PC-3 (cell line): Measurements from ENCODE around the gene PTPRD. TPM values are rescaled to one million over a fixed set of nuclear protein-coding genes. Genes with fewer than 3 reads are reported as not detected.

Experiments used
- ATAC-seq: fragments of 200-7000 bp; cut with Tn5 transposase; 2 replicates; pipeline ENCODE4 v1.9.1; 2020; ENCODE audit warnings: mild to moderate bottlenecking, moderate library complexity
- BruUV-seq: library from RNA; stranded (reverse); fragments of 400-500 nt; replicated peaks from 2 replicates; lab custom pipeline; 2021; lab: Mats Ljungman, UMichigan
- CTCF ChIA-PET: fragments of 300-600 bp; sonication (Branson Sonifier 250); formaldehyde crosslinking; loops from one replicate; lab custom pipeline; 2022; ENCODE audit warnings: antibody characterized with exemption; lab: Charles Lee
- POLR2A ChIA-PET: fragments of 300-600 bp; sonication (Branson Sonifier 250); formaldehyde crosslinking; loops from one replicate; lab custom pipeline; 2022; ENCODE audit warnings: antibody characterized with exemption; ENCODE audit not compliant: unreplicated experiment; lab: Charles Lee
- DNase-seq: peaks from one replicate; pipeline ENCODE4 v3.0.0-alpha.2; 2015
- H2AFZ ChIP-seq: fragments of 300-600 bp; sonication (generic); 2 replicates; pipeline ENCODE4 v1.6.0; 2016; ENCODE audit warnings: antibody characterized with exemption, low read length
- H3F3A ChIP-seq: fragments of 300-600 bp; sonication (generic); one replicate; pipeline ENCODE4 v1.6.0; 2017; ENCODE audit warnings: antibody characterized with exemption, low read length, control low read depth, mild to moderate bottlenecking; ENCODE audit not compliant: unreplicated experiment
- H3K27ac ChIP-seq: fragments of 300-600 bp; sonication (generic); 2 replicates; pipeline ENCODE4 v1.5.1; 2016; ENCODE audit warnings: mild to moderate bottlenecking, low read length
- H3K27me3 ChIP-seq: fragments of 300-600 bp; sonication (generic); 2 replicates; pipeline ENCODE4 v1.6.1; 2016; ENCODE audit warnings: low read length, mixed read lengths
- H3K36me3 ChIP-seq: fragments of 300-600 bp; sonication (generic); 2 replicates; pipeline ENCODE4 v1.6.1; 2016; ENCODE audit warnings: low read depth, mixed run types, low read length, mixed read lengths
- H3K4me1 ChIP-seq: fragments of 300-600 bp; sonication (generic); 2 replicates; pipeline ENCODE4 v1.5.1; 2016; ENCODE audit warnings: low read length; ENCODE audit not compliant: insufficient read depth
- H3K4me2 ChIP-seq: fragments of 300-600 bp; sonication (generic); 2 replicates; pipeline ENCODE4 v1.6.0; 2016; ENCODE audit warnings: low read length
- H3K4me3 ChIP-seq: fragments of 300-600 bp; sonication (generic); 2 replicates; pipeline ENCODE4 v1.5.1; 2016; ENCODE audit warnings: mild to moderate bottlenecking, low read length, mixed read lengths
- H3K79me2 ChIP-seq: fragments of 300-600 bp; sonication (generic); 2 replicates; pipeline ENCODE4 v1.6.1; 2017; ENCODE audit warnings: low read length, mixed read lengths
- H3K9ac ChIP-seq: fragments of 300-600 bp; sonication (generic); 2 replicates; pipeline ENCODE4 v1.6.0; 2016; ENCODE audit warnings: mild to moderate bottlenecking, low read length
- H3K9me2 ChIP-seq: fragments of 300-600 bp; sonication (generic); replicated peaks from 2 replicates; pipeline ENCODE4 v1.6.1; 2016; ENCODE audit warnings: mixed run types, low read length, mixed read lengths
- H3K9me3 ChIP-seq: fragments of 300-600 bp; sonication (generic); 2 replicates; pipeline ENCODE4 v1.6.1; 2016; ENCODE audit warnings: low read length, mixed read lengths
- H4K20me1 ChIP-seq: fragments of 300-600 bp; sonication (generic); 2 replicates; pipeline ENCODE4 v1.6.1; 2016; ENCODE audit warnings: low read length, mixed read lengths
- EZH2 ChIP-seq: fragments of 300-600 bp; sonication (generic); IDR thresholded peaks from one replicate; pipeline ENCODE4 v1.6.1; 2017; ENCODE audit warnings: antibody characterized with exemption, mild to moderate bottlenecking, low read length; ENCODE audit not compliant: unreplicated experiment
- EZH2phosphoT487 ChIP-seq: fragments of 300-600 bp; sonication (generic); IDR thresholded peaks from 2 replicates; pipeline ENCODE4 v1.6.1; 2018; ENCODE audit warnings: mild to moderate bottlenecking, antibody characterized with exemption, low read length, borderline replicate concordance
- intact Hi-C: fragments of 100-400 bp; cut with micrococcal nuclease; formaldehyde crosslinking; loops from 2 replicates; pipeline ENCODE4 v1.9.0; 2023
- total RNA-seq: library from RNA; depleted of rRNA; stranded (reverse); fragments of >200 nt; gene quantifications from 2 replicates; pipeline ENCODE4 v1.2.3, GENCODE V29; 2014
- TF ChIP-seq, protein P1 (sequence below): fragments of 300-600 bp; sonication (generic); conservative IDR thresholded peaks from 2 replicates; pipeline ENCODE4 v1.5.1; 2017; ENCODE audit warnings: antibody characterized with exemption, low read depth, mild to moderate bottlenecking, low read length

Gene PTPRD
- total RNA-seq, 1 experiment from 2014 or later, result not detected

DNA sequence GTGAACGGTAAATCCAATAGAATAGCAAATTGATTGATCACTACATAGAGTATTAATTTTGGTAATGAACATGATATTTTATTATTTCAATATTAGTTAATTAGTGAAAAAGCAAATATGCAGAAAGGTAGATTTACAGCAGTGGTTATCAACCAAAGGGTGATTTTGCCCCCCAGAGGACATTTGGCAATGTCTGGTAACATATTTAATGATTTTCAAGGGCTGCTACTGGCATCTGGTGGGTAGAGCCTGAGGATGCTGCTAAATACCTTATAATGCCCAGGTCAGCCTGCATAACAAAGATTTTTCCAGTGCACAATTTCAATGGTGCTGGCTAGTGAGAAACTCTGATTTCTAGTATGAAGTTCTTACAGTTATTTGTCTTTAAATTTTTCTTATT lies 1313.7 kb downstream of the PTPRD start:
- POLR2A ChIA-PET, result no interaction called here
- H3F3A ChIP-seq, result no peaks in the 10 kb centered on the region
- H4K20me1 ChIP-seq, result no peaks in the 10 kb centered on the region
- no peaks in the 10 kb centered on the region for H3K9me2 ChIP-seq
- no peaks in the 10 kb centered on the region for H3K9me3 ChIP-seq
- BruUV-seq, result no TSS peak
- H3K27me3 ChIP-seq, result no peaks in the 10 kb centered on the region
- no peaks in the 10 kb centered on the region for H3K79me2 ChIP-seq
- TF ChIP-seq EZH2phosphoT487 (no peak), EZH2 (no peak)
- TF ChIP-seq, protein P1, sequence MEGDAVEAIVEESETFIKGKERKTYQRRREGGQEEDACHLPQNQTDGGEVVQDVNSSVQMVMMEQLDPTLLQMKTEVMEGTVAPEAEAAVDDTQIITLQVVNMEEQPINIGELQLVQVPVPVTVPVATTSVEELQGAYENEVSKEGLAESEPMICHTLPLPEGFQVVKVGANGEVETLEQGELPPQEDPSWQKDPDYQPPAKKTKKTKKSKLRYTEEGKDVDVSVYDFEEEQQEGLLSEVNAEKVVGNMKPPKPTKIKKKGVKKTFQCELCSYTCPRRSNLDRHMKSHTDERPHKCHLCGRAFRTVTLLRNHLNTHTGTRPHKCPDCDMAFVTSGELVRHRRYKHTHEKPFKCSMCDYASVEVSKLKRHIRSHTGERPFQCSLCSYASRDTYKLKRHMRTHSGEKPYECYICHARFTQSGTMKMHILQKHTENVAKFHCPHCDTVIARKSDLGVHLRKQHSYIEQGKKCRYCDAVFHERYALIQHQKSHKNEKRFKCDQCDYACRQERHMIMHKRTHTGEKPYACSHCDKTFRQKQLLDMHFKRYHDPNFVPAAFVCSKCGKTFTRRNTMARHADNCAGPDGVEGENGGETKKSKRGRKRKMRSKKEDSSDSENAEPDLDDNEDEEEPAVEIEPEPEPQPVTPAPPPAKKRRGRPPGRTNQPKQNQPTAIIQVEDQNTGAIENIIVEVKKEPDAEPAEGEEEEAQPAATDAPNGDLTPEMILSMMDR, result no peak
- no peaks in the 10 kb centered on the region for H3K36me3 ChIP-seq
- no peak overlapping the region for H3K27ac ChIP-seq
- no peak overlapping the region for H3K4me2 ChIP-seq
- CTCF ChIA-PET, result no interaction called here
- no peak overlapping the region for H3K9ac ChIP-seq
- ATAC-seq (no peak), DNase-seq (no peak)
- intact Hi-C loops, result no loop called here
- no peak overlapping the region for H2AFZ ChIP-seq
- H3K4me3 ChIP-seq, result no peak overlapping the region
- no peaks in the 10 kb centered on the region for H3K4me1 ChIP-seq

GRCh38 chr9:9286001-9286400 lies 1326.8 kb downstream of the PTPRD start:
- Histone ChIP-seq H3K36me3 (no peaks in the 10 kb centered on the region), H3K9me2 (no peaks in the 10 kb centered on the region), H4K20me1 (no peaks in the 10 kb centered on the region), H2AFZ (no peak overlapping the region), H3K9me3 (0 out of 2 replicates have a peak, but pooled peaks cover 8% of the 10 kb centered on the region), H3K9ac (no peak overlapping the region), H3K79me2 (no peaks in the 10 kb centered on the region), H3K27me3 (no peaks in the 10 kb centered on the region), H3K4me2 (no peak overlapping the region), H3K27ac (no peak overlapping the region), H3K4me3 (no peak overlapping the region), H3K4me1 (no peaks in the 10 kb centered on the region), H3F3A (no peaks in the 10 kb centered on the region)
- no peak for ATAC-seq
- CTCF ChIA-PET, result no interaction called here
- TF ChIP-seq, protein P1, result no peak
- TF ChIP-seq EZH2phosphoT487, result no peak
- TF ChIP-seq EZH2, result no peak
- BruUV-seq, result no TSS peak
- intact Hi-C loops, result no loop called here
- POLR2A ChIA-PET, result no interaction called here
- DNase-seq, result no peak

DNA sequence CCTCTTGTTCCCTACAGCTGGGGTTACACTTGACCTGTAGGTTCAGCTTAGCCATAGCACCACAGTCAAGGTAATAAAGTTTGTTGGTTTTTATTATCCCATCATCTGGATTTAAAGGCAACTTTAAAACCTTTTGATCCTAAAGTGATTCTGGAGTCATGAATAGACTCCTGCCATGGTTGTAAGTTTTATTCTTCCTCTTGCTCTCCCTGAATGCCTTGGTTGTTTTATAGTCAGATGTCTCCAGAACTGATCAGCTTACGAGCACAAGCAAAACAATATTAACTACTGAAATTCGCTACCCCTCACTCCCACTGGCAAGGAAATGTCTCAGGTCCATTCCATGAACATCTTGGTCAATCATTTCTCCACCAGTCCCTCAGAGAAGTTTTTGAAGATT lies 1328.6 kb downstream of the PTPRD start:
- Histone ChIP-seq H3K4me3 (no peak overlapping the region), H2AFZ (no peak overlapping the region), H3K27ac (no peak overlapping the region), H3K27me3 (no peaks in the 10 kb centered on the region), H3K4me2 (no peak overlapping the region), H3K79me2 (no peaks in the 10 kb centered on the region), H3F3A (no peaks in the 10 kb centered on the region), H3K4me1 (no peaks in the 10 kb centered on the region), H4K20me1 (no peaks in the 10 kb centered on the region), H3K9me3 (no peaks in the 10 kb centered on the region), H3K9me2 (no peaks in the 10 kb centered on the region), H3K36me3 (no peaks in the 10 kb centered on the region), H3K9ac (no peak overlapping the region)
- intact Hi-C loops, result no loop called here
- TF ChIP-seq EZH2phosphoT487 (no peak), EZH2 (no peak)
- TF ChIP-seq, protein P1, result no peak
- no TSS peak for BruUV-seq
- ChIA-PET POLR2A (no interaction called here), CTCF (no interaction called here)
- ATAC-seq, result no peak
- DNase-seq, result no peak
